OCI-LY1 (cell line): Measurements from ENCODE around the gene ALS2.

ENCODE experiments used
- H2AFZ ChIP-seq: fragments of 200-600 bp; sonication (generic), shearing (Covaris generic); 2 replicates; pipeline ENCODE4 v1.6.0; 2014; ENCODE audit warnings: antibody characterized with exemption, mild to moderate bottlenecking, low read length
- H3F3A ChIP-seq: fragments of 200-600 bp; sonication (generic), shearing (Covaris generic); 2 replicates; pipeline ENCODE4 v1.6.0; 2014; ENCODE audit warnings: mild to moderate bottlenecking, antibody characterized with exemption, low read length, moderate library complexity; ENCODE audit not compliant: insufficient read depth
- H3K27ac ChIP-seq: fragments of 200-600 bp; sonication (generic); 2 replicates; pipeline ENCODE4 v1.5.1; 2014; ENCODE audit warnings: low read length, mixed run types, mild to moderate bottlenecking, low read depth; ENCODE audit not compliant: poor library complexity, severe bottlenecking
- H3K27me3 ChIP-seq: fragments of 200-600 bp; sonication (generic); 2 replicates; pipeline ENCODE4 v1.6.0; 2014; ENCODE audit warnings: antibody characterized with exemption, mild to moderate bottlenecking, low read length, moderate library complexity; ENCODE audit not compliant: insufficient read depth
- H3K36me3 ChIP-seq: fragments of 200-600 bp; sonication (generic); 2 replicates; pipeline ENCODE4 v1.6.1; 2014; ENCODE audit warnings: mild to moderate bottlenecking, antibody characterized with exemption, low read length, moderate library complexity, mixed read lengths; ENCODE audit not compliant: insufficient read depth
- H3K4me1 ChIP-seq: fragments of 200-600 bp; sonication (generic); 2 replicates; pipeline ENCODE4 v1.5.1; 2014; ENCODE audit warnings: mild to moderate bottlenecking, low read length, moderate library complexity; ENCODE audit not compliant: insufficient read depth, severe bottlenecking
- H3K4me2 ChIP-seq: fragments of 200-600 bp; sonication (generic), shearing (Covaris generic); 2 replicates; pipeline ENCODE4 v1.6.1; 2014; ENCODE audit warnings: low read length
- H3K4me3 ChIP-seq: fragments of 200-600 bp; sonication (generic); 2 replicates; pipeline ENCODE4 v1.5.1; 2014; ENCODE audit warnings: low read length, low read depth, mild to moderate bottlenecking, mixed read lengths; ENCODE audit not compliant: poor library complexity, severe bottlenecking
- H3K79me2 ChIP-seq: fragments of 200-600 bp; shearing (Covaris generic); 2 replicates; pipeline ENCODE4 v1.6.1; 2016; ENCODE audit warnings: mixed run types, low read length, mixed read lengths; ENCODE audit not compliant: insufficient read depth
- H3K9ac ChIP-seq: fragments of 200-600 bp; sonication (generic), shearing (Covaris generic); 2 replicates; pipeline ENCODE4 v1.6.1; 2014; ENCODE audit warnings: mild to moderate bottlenecking, low read length, mixed read lengths
- H3K9me2 ChIP-seq: fragments of 200-600 bp; sonication (generic), shearing (Covaris generic); 2 replicates; pipeline ENCODE4 v1.6.1; 2014; ENCODE audit warnings: low read depth, mild to moderate bottlenecking, low read length, mixed read lengths
- H3K9me3 ChIP-seq: fragments of 200-600 bp; shearing (Covaris generic); 2 replicates; pipeline ENCODE4 v1.6.1; 2014; ENCODE audit warnings: low read length, mixed read lengths
- H4K20me1 ChIP-seq: fragments of 200-600 bp; sonication (generic), shearing (Covaris generic); 2 replicates; pipeline ENCODE4 v1.6.0; 2016; ENCODE audit warnings: mild to moderate bottlenecking, low read length; ENCODE audit not compliant: insufficient read depth
- EZH2 ChIP-seq: fragments of 200-600 bp; sonication (generic), shearing (Covaris generic); IDR thresholded peaks from 2 replicates; pipeline ENCODE4 v1.8.0; 2017; ENCODE audit warnings: borderline replicate concordance, mixed run types, mild to moderate bottlenecking, antibody characterized with exemption, low read length, moderate library complexity, mixed read lengths
- TF ChIP-seq, protein P1 (sequence below): fragments of 200-600 bp; sonication (generic), shearing (Covaris generic); IDR thresholded peaks from 2 replicates; pipeline ENCODE4 v1.5.1; 2017; ENCODE audit warnings: mild to moderate bottlenecking, antibody characterized with exemption, low read length, moderate library complexity, mixed read lengths

ALS2 gene

DNA sequence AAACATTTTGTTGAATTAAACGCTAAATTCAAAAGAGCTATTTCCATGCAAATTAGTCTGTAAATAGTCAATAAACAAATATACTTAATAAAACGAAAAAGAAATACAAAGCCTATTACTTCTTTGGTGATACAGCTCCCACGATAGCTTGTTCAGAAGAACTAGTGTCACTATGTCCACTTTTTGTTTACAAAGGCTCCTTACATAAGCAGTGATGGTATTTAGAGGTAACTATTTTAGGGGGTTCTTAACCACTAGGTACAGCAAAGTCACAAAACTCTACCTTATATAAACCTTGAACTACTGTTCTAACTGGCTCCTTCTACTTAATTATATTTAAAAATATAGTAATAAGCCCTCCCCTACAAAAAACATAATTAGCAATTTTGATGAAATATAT is 21.9 kb downstream of the ALS2 start:
- Histone ChIP-seq H3K9me2 (no peaks in the 10 kb centered on the region), H3K4me2 (no peak overlapping the region), H3F3A (no peaks in the 10 kb centered on the region), H3K36me3 (peaks cover 10% of the 10 kb centered on the region; the same call in 1 of the 2 replicates), H3K9me3 (no peaks in the 10 kb centered on the region), H3K27ac (no peak overlapping the region), H3K4me1 (no peaks in the 10 kb centered on the region), H2AFZ (no peak overlapping the region), H3K4me3 (no peak overlapping the region), H3K27me3 (no peaks in the 10 kb centered on the region), H3K9ac (no peak overlapping the region), H4K20me1 (no peaks in the 10 kb centered on the region), H3K79me2 (no peaks in the 10 kb centered on the region)
- TF ChIP-seq EZH2: no peak
- TF ChIP-seq, protein P1, sequence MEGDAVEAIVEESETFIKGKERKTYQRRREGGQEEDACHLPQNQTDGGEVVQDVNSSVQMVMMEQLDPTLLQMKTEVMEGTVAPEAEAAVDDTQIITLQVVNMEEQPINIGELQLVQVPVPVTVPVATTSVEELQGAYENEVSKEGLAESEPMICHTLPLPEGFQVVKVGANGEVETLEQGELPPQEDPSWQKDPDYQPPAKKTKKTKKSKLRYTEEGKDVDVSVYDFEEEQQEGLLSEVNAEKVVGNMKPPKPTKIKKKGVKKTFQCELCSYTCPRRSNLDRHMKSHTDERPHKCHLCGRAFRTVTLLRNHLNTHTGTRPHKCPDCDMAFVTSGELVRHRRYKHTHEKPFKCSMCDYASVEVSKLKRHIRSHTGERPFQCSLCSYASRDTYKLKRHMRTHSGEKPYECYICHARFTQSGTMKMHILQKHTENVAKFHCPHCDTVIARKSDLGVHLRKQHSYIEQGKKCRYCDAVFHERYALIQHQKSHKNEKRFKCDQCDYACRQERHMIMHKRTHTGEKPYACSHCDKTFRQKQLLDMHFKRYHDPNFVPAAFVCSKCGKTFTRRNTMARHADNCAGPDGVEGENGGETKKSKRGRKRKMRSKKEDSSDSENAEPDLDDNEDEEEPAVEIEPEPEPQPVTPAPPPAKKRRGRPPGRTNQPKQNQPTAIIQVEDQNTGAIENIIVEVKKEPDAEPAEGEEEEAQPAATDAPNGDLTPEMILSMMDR: no peak

DNA sequence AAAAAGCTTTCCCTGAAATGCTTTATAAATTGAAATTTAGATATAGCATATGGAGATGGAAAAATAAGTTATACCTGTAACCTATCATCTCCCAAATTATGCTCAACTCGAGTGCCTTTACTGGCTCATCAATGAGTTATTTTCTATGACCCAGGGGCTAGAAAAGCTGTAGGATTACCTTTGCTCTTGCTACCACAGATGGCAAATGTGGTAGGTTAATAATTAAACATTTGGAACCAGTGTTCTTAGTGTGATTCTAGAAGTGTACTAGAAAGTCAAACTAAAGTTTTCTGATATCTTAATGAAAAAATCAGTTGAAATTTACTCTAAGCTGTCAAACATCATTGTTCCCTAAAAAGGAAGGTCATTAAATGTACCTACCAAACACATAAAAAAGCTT is 22.5 kb downstream of the ALS2 start:
- H3K9ac ChIP-seq: no peak overlapping the region
- H4K20me1 ChIP-seq: no peaks in the 10 kb centered on the region
- no peaks in the 10 kb centered on the region for H3K27me3 ChIP-seq
- TF ChIP-seq, protein P1: no peak
- TF ChIP-seq EZH2: no peak
- no peak overlapping the region for H2AFZ ChIP-seq
- H3K4me3 ChIP-seq: no peak overlapping the region
- no peaks in the 10 kb centered on the region for H3K4me1 ChIP-seq
- no peaks in the 10 kb centered on the region for H3K9me2 ChIP-seq
- no peaks in the 10 kb centered on the region for H3K9me3 ChIP-seq
- H3K79me2 ChIP-seq: no peaks in the 10 kb centered on the region
- H3F3A ChIP-seq: no peaks in the 10 kb centered on the region
- H3K27ac ChIP-seq: no peak overlapping the region
- no peak overlapping the region for H3K4me2 ChIP-seq
- H3K36me3 ChIP-seq: peaks cover 10% of the 10 kb centered on the region; the same call in 1 of the 2 replicates

DNA sequence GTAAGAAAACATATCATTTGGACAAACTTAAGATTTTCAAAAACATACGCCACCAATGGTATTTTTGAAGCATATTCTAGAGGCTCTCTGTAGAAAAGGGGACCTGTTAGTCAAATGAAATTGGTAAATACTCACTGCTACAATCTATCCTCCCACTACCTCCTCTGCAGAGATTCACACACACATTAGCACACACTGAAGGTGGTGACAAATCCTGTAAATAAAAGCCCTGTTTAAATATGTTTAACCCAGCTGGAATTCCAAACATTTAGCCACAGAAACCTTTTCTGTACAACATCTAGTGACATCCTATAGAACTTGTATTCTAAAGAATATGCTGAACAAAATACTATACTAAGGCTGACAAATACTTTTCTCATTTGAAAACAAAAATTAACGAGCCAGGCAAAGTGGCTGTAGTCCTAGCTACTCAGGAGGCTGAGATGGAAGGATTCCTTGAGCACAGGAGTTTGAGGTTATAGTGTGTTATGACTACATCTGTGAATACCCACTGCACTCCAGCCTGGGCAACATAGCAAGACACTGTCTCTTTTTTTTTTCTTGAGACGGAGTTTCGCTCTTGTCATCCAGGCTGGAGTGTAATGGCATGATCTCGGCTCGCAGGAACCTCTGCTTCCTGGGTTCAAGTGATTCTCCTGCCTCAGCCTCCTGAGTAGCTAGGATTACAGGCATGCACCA is 25.9 kb downstream of the ALS2 start:
- Histone ChIP-seq H2AFZ (no peak overlapping the region), H4K20me1 (no peaks in the 10 kb centered on the region), H3F3A (no peaks in the 10 kb centered on the region), H3K4me3 (no peak overlapping the region), H3K27ac (no peak overlapping the region), H3K9ac (no peak overlapping the region), H3K79me2 (no peaks in the 10 kb centered on the region), H3K4me2 (no peak overlapping the region), H3K9me2 (no peaks in the 10 kb centered on the region), H3K4me1 (no peaks in the 10 kb centered on the region), H3K27me3 (no peaks in the 10 kb centered on the region), H3K9me3 (no peaks in the 10 kb centered on the region), H3K36me3 (no peaks in the 10 kb centered on the region)
- TF ChIP-seq EZH2: no peak
- TF ChIP-seq, protein P1: no peak
